ENCODE measurements around the gene XPC.

DNA sequence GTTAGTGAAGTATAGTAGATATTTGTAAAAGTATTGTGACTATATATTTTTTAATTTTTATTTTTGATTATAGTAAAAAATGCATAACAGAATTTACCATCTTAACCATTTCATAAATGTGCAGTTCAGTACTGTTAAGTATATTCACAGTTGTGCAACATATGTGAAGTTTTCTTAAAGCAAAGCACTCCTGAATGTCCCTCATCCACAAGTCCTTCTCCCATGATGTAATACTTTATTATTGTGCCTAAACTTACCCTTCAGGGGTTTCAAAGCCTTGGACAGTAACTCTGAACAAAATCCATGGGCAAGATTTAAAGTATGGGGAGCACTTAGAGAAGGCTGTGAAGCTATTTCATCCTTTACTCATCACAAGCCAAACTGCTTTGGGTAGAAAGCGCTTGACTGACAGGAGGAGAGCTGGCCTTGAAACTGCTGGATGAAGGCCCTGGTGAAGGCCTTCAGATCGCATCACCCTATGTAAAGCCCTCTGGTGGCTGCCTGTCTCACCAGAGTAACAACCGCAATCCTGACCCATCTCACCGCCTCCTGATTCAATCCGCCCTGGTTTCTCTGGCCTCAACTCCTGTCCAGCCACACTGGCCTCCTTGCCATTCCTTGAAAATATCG is 28.3 kb upstream of the XPC start:
- no peak for TF ChIP-seq ZNF777 (tag by site-specific recombination; IDR thresholded peaks at IDR 0.05; ENCODE audit: borderline replicate concordance)
- TF ChIP-seq, protein P1, sequence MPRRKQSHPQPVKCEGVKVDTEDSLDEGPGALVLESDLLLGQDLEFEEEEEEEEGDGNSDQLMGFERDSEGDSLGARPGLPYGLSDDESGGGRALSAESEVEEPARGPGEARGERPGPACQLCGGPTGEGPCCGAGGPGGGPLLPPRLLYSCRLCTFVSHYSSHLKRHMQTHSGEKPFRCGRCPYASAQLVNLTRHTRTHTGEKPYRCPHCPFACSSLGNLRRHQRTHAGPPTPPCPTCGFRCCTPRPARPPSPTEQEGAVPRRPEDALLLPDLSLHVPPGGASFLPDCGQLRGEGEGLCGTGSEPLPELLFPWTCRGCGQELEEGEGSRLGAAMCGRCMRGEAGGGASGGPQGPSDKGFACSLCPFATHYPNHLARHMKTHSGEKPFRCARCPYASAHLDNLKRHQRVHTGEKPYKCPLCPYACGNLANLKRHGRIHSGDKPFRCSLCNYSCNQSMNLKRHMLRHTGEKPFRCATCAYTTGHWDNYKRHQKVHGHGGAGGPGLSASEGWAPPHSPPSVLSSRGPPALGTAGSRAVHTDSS (tag by site-specific recombination; IDR thresholded peaks at IDR 0.05), result no peak
- TF ChIP-seq, protein P2, sequence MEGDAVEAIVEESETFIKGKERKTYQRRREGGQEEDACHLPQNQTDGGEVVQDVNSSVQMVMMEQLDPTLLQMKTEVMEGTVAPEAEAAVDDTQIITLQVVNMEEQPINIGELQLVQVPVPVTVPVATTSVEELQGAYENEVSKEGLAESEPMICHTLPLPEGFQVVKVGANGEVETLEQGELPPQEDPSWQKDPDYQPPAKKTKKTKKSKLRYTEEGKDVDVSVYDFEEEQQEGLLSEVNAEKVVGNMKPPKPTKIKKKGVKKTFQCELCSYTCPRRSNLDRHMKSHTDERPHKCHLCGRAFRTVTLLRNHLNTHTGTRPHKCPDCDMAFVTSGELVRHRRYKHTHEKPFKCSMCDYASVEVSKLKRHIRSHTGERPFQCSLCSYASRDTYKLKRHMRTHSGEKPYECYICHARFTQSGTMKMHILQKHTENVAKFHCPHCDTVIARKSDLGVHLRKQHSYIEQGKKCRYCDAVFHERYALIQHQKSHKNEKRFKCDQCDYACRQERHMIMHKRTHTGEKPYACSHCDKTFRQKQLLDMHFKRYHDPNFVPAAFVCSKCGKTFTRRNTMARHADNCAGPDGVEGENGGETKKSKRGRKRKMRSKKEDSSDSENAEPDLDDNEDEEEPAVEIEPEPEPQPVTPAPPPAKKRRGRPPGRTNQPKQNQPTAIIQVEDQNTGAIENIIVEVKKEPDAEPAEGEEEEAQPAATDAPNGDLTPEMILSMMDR (tag by site-specific recombination; IDR thresholded peaks at IDR 0.05), result no peak

Measured in HEK293 (cell line).